ENCODE measurements around the gene ST3GAL6. TPM values are rescaled to one million over a fixed set of nuclear protein-coding genes. Genes with fewer than 3 reads are reported as not detected.

Gene ST3GAL6, protein sequence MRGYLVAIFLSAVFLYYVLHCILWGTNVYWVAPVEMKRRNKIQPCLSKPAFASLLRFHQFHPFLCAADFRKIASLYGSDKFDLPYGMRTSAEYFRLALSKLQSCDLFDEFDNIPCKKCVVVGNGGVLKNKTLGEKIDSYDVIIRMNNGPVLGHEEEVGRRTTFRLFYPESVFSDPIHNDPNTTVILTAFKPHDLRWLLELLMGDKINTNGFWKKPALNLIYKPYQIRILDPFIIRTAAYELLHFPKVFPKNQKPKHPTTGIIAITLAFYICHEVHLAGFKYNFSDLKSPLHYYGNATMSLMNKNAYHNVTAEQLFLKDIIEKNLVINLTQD
- 4.9 and 11.3 TPM in 2 replicates for total RNA-seq

GRCh38 chr3:98763076-98763475 lies at the start of gene ST3GAL6:
TSS of gene ST3GAL6 (plus strand) at chr3:98763340. CDS start at chr3:98768441, 5,101 bp downstream.

Other genes with a start within 250 kb of the ST3GAL6 start
- gene CLDND1, start 240.4 kb upstream of the ST3GAL6 start, total RNA-seq = 63.0 and 81.1 TPM in 2 replicates
- not detected in 2 replicates for gene GPR15, start 231.4 kb upstream of the ST3GAL6 start, total RNA-seq
- 15.7 and 22.1 TPM in 2 replicates for gene CPOX, start 169.7 kb upstream of the ST3GAL6 start, total RNA-seq
- gene DCBLD2, start 138.4 kb downstream of the ST3GAL6 start, total RNA-seq = 127 and 209 TPM in 2 replicates

Measured in aortic smooth muscle cell (primary cell).